Fibroblast of pulmonary artery (primary cell): ENCODE results near the gene PROCR.
"Not testable (repeated sequence)": the region's sequence is repeated elsewhere in the genome, so short reads cannot be mapped to it uniquely, and the experiment has no call there.

Experiments used
- DNase-seq: peaks from one replicate; pipeline ENCODE4 v3.0.0-alpha.2; 2010; ENCODE audit warnings: low read depth
- H3K4me3 ChIP-seq: replicated peaks from 2 replicates; pipeline ENCODE4 v1.5.1; 2011; ENCODE audit warnings: low read depth, mild to moderate bottlenecking, control low read depth, low read length, moderate library complexity
- TF ChIP-seq, protein P1 (sequence below): IDR thresholded peaks from 2 replicates; pipeline ENCODE4 v1.5.1; 2011; ENCODE audit warnings: mild to moderate bottlenecking, control low read depth, low read length, inconsistent platforms; ENCODE audit errors: missing control alignments

Gene PROCR

DNA sequence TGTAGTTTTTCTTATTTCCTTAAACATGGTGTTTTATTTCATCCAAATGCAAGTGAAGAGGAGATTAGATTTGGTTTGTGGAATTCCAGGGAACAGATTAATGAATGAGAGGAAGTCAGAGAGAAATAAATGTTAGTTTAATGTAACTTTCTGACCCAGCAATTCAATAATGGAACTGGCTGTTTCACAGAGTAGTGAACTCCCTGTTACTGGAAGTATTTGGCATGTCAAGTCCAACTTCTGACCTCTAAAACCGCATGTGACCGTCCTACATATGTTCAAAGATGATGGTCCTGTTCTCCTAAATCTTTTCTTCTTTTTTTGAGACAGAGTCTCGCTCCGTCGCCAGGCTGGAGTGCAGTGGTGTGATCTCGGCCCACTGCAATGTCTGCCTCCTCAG, 18.7 kb downstream of the PROCR start:
- TF ChIP-seq, protein P1, sequence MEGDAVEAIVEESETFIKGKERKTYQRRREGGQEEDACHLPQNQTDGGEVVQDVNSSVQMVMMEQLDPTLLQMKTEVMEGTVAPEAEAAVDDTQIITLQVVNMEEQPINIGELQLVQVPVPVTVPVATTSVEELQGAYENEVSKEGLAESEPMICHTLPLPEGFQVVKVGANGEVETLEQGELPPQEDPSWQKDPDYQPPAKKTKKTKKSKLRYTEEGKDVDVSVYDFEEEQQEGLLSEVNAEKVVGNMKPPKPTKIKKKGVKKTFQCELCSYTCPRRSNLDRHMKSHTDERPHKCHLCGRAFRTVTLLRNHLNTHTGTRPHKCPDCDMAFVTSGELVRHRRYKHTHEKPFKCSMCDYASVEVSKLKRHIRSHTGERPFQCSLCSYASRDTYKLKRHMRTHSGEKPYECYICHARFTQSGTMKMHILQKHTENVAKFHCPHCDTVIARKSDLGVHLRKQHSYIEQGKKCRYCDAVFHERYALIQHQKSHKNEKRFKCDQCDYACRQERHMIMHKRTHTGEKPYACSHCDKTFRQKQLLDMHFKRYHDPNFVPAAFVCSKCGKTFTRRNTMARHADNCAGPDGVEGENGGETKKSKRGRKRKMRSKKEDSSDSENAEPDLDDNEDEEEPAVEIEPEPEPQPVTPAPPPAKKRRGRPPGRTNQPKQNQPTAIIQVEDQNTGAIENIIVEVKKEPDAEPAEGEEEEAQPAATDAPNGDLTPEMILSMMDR = no peak
- H3K4me3 ChIP-seq = no peak overlapping the region
- DNase-seq = no peak

DNA sequence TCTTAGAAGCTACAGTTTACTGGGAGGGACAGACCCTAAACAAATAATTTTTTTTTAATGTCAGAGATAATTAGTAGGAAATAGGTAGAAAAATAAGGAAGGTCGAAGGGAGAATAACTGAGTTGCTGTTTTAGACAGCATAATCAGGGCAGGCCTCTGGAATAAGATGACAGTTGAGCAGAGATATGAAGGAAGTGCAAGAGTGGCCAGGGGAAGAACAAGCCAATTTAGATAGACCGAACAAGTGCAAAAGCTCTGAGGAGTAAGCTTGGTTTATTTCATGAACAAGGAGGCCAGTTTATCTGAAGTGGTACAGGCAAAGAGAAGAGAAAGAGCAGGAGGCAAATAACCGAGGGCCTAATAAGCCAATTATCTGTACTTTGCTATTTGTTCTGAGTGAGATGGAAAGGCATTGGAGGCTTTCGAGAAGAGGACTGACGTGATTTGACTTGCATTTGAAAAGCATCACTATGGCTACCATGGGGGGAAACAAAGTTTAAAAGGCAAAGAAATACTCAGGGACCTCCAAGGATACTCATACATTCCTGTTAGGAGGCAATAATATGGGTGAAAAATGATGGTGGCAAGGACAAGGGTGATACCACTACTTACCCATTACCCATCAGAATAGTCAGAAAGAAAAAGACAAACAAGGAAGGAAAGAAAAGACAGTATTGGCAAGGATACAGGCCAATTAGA, 19.7 kb downstream of the PROCR start:
- TF ChIP-seq, protein P1 = no peak
- no peak for DNase-seq
- H3K4me3 ChIP-seq = no peak overlapping the region

DNA sequence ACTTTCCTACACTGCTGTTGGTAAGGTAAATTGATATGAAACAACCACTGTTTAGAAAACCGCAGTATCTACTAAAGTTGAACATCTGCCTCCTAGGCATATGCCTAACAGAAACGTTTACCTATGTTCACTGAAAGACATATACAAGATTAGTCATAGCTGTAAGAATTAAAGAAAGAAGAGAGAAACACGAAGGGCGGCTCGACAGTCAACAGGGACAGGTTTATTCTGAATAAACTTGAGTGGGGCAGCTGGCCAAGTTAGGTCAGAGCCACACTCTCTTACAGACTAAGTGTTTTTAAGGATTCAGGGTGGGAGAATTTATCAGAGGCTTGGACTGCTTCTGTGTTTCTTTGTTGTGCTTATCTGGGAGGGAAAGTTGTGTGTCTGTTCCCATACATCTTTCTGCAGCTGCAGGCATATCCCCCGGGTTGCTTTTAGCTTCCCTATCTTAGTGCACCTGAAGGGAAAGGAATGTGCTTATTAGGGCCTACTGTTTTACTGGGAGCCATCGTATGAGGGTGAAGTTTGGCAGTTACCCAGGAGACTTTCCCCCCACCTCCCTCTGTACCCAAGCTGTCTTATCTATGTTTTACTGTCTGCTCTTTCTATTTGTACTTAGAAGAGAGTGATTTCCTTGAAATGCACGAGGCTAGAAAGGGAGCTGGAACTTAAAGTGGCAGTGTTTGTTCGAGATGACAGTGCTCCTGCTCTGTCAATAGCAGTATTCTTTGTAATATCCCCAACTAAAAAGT, 20.4 kb downstream of the PROCR start:
- no peak overlapping the region for H3K4me3 ChIP-seq
- TF ChIP-seq, protein P1 = no peak
- no peak for DNase-seq

DNA sequence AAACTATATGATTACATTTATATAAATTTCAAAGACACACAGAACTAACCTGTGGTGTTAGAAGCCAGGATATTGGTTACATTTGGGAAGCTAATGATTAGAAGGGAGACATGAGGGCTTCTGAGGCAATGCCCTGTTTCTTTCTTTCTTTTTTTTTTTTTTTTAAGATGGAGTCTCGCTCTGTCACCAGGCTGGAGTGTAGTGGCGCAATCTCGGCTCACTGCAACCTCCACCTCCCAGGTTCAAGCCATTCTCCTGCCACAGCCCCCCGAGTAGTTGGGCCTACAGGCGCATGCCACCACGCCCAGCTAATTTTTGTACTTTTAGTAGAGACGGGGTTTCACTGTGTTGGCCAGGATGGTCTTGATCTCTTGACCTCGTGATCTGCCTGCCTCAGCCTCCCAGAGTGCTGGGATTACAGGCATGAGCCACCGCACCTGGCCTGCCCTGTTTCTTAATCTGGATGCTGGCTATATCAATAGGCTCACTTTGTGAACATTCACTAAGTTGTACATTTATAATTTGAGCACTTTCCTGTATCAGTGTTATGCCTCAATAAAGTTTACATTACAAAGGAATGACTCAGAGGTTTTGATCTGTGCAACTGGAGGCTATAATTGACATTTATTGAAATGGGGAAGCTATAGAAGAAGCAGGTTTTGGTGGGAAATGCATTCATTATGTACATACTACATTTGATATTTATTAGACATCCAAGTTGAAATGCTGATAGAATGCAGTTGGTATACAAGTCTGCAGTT, 21.3 kb downstream of the PROCR start:
- not testable (repeated sequence) for DNase-seq, H3K4me3 ChIP-seq

DNA sequence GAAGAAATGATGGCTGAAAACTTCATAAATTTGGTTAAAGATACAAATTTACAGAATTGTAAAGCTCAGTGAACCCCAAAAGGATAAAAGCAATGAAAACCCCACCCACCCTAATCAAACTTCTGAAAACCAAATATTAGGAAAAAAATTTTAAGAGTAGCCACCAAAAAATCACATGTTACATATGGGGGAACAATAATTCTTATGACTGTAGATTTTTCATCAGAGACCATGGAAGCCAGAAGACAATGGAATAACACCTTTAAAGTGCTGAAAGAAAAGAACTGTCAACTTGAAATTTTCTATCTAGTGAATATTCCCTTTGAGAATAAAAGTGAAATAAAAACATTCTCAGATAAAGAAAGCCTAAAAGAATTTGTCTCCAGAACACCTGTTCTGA, 24.4 kb downstream of the PROCR start:
- DNase-seq = no peak
- no peak overlapping the region for H3K4me3 ChIP-seq
- TF ChIP-seq, protein P1 = no peak

DNA sequence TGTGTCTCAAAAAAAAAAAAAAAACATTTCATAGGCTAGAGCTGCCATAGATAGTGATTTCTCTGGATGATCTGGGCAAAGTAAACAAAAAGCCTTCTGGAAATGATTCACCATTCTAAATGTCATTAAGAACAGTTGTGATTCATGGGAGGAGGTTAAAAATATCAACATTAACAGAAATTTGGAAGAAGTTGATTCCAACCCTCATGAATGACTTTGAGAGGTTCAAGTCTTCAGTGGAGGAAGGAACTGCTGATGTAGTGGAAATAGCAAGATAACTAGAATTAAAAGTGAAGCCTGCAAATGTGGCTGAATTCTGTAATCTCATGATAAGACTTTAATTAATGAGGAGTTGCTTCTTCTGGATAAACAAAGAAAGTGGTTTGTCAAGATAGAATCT, 27.9 kb downstream of the PROCR start:
- H3K4me3 ChIP-seq = no peak overlapping the region
- TF ChIP-seq, protein P1 = no peak
- no peak for DNase-seq

DNA sequence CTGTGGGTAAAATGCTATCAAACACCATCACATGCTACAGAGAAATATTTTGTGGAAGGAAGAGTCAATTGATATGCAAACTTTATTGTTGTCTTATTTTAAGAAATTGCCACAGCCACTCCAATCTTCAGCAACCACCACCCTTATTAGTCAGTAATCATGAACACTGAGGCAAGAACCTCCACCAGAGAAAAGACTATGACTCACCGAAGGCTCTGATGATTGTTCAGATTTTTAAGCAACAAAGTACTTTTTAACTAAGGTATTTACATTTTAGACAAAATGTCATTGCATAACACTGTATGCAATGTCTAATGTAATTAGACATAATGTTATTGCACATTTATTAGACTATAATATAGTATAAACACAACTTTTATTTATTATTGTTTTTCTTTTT, 28.4 kb downstream of the PROCR start:
- no peak overlapping the region for H3K4me3 ChIP-seq
- TF ChIP-seq, protein P1 = no peak
- peak; percentile 73 for DNase-seq

DNA sequence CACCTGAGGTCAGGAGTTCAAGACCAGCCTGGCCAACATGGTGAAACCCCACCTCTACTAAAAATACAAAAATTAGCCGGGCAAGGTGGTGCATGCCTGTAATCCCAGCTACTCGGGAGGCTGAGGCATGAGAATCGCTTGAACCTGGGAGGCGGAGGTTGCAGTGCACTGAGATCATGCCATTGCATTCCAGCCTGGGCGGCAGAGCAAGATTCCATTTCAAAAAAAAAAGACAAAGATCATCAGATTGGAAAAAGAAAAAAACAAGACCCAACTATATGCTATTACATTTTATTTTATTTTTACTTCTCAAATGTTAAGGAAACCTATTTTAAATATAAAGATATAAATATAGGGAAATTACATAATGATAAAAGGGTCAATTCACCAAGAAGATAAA, 29.6 kb downstream of the PROCR start:
- H3K4me3 ChIP-seq, DNase-seq: not testable (repeated sequence)
